ENCODE data around the gene ATP6V0B.

Gene ATP6V0B

DNA sequence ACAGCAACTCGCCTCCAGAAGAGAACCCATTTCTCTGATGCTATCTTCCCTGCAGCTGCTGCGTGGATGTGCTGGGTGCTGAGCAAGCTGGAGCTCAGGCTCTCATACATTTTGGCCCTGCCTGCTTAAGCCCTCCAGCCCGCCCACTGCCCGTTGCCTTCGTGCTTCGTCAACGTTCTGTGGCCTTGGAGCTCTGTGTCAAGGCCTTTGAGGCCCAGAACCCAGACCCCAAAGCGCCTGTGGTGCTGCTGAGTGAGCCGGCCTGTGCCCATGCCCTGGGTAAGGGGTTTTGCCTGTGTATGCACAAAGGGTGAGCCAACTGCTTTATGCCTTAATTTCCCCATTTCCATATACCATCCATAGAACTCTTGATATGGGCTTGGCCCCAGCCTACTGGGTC, 3.8 kb upstream of the ATP6V0B start:
- TF ChIP-seq, protein P1, sequence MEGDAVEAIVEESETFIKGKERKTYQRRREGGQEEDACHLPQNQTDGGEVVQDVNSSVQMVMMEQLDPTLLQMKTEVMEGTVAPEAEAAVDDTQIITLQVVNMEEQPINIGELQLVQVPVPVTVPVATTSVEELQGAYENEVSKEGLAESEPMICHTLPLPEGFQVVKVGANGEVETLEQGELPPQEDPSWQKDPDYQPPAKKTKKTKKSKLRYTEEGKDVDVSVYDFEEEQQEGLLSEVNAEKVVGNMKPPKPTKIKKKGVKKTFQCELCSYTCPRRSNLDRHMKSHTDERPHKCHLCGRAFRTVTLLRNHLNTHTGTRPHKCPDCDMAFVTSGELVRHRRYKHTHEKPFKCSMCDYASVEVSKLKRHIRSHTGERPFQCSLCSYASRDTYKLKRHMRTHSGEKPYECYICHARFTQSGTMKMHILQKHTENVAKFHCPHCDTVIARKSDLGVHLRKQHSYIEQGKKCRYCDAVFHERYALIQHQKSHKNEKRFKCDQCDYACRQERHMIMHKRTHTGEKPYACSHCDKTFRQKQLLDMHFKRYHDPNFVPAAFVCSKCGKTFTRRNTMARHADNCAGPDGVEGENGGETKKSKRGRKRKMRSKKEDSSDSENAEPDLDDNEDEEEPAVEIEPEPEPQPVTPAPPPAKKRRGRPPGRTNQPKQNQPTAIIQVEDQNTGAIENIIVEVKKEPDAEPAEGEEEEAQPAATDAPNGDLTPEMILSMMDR (conservative IDR thresholded peaks at IDR 0.05; ENCODE audit: low read length): no peak
- peak overlapping the region; percentile 99 for H3K4me3 ChIP-seq (ENCODE audit: low read length)

DNA sequence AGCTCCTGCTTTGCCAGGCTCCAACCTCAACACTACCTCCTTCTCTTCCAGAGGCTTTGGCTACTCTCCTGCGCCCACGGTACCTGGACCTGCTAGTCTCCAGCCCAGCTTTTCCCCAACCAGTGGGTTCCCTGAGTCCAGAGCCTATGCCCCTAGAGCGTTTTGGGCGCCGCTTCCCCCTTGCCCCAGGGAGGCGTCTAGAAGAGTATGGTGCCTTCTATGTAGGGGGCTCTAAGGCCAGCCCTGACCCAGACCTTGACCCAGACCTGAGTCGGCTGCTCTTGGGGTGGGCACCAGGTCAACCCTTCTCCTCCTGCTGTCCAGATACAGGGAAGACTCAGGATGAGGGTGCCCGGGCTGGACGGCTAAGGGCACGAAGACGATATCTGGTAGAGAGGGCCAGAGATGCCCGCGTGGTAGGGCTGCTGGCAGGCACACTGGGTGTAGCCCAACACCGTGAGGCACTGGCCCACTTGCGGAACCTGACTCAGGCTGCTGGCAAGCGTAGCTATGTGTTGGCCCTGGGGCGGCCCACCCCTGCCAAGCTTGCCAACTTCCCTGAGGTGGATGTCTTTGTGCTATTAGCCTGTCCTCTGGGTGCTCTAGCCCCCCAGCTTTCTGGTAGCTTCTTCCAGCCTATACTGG, 3.3 kb upstream of the ATP6V0B start:
- DNase-seq (ENCODE audit: low read depth): no peak
- TF ChIP-seq, protein P1 (conservative IDR thresholded peaks at IDR 0.05; ENCODE audit: low read length): no peak
- no peak overlapping the region for H3K4me3 ChIP-seq (ENCODE audit: low read length)

More for the DNA sequence above, 3.8 kb upstream of the ATP6V0B start:
- no peak for DNase-seq (ENCODE audit: low read depth)

DNA sequence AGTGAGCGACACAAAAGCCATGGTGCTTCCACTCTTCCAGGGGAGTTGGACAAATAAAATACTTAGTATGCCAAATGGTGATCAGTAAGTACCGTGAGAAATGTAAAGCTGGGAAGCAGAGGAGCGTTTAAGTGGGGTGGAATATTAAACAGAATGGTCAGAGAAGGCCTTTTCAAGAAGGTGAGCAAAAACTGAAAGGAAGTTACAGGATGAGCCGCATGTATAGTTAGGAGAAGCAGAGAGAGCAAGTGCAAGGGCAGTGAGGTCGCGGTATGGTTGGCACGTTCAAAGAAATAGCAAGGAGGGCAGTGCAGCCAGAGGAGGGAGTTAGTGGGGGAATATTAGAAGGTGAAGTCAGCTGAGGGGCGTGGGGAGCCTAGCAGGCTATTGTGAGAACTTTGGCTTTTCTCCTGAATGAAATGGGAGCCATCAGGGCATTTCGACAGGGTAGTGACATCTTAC, 748 bp upstream of the ATP6V0B start:
- peak; percentile 21 for DNase-seq (ENCODE audit: low read depth)
- TF ChIP-seq, protein P1 (conservative IDR thresholded peaks at IDR 0.05; ENCODE audit: low read length): no peak
- H3K4me3 ChIP-seq (ENCODE audit: low read length): peak overlapping the region; percentile 90

DNA sequence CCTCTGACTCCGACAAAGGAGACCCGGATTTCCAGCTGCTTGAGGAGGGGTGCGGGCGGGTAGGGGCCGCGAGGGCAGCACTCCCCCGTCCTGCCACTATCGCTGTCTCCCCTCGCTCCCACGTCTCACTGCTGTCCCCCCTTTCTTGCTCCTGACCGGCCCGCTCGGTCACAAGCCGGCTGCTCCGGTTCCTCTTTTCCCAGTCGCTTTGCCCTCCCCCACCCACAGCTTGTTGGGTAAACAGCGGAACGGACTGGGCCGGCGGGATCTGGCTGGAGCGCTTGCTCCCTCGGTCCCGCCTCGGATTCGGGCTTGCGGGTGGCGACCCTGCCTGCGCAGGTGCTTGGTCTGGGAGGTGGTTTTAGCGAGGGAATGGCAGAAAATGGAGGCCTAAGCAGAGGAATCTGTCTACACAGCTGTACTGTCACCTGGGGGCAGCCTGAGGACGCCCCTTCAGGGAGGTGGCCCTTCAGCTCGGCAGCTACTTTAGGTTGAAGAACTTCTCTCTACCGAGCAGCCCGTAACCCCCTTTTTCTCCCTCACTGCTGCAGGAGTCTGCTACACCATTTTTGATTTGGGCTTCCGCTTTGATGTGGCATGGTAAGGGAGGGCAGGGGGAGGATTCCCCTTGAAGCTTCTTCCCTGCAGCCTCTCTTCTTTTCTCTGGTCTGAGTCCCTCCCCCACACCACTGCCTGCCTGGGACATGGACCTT, 645 bp downstream of the ATP6V0B start:
- peak; percentile 17 for DNase-seq (ENCODE audit: low read depth)
- peak overlapping the region; percentile 90 for H3K4me3 ChIP-seq (ENCODE audit: low read length)

DNA sequence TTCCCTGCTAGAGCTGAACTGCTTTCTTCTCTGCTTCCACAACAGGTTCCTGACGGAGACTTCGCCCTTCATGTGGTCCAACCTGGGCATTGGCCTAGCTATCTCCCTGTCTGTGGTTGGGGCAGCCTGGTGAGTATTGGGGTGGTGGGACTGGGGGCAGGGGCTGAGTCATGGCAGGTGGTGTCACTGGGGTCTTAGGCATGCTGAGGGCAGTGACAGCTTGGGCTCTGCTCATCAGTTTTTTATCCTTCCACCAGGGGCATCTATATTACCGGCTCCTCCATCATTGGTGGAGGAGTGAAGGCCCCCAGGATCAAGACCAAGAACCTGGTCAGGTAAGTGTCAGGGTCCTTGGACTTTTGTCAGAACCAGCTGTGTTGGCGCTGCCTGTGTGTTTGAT, 1.3 kb downstream of the ATP6V0B start:
- peak overlapping the region; percentile 90 for H3K4me3 ChIP-seq (ENCODE audit: low read length)
- no peak for DNase-seq (ENCODE audit: low read depth)

More for the DNA sequence above, 645 bp downstream of the ATP6V0B start:
- TF ChIP-seq, protein P1 (conservative IDR thresholded peaks at IDR 0.05; ENCODE audit: low read length): no peak

DNA sequence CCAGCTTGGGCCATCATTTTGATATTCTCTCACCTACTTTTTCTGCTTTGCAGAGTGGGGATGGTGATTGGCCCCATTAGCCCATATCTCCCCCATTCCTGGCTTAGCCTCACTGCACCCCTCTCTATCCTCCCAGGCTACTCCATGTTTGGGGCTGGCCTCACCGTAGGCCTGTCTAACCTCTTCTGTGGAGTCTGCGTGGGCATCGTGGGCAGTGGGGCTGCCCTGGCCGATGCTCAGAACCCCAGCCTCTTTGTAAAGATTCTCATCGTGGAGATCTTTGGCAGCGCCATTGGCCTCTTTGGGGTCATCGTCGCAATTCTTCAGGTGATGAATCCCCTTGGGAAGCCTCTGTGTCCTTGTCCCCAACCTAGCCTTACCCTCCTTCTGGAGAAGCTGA, 2.1 kb downstream of the ATP6V0B start:
- TF ChIP-seq, protein P1 (conservative IDR thresholded peaks at IDR 0.05; ENCODE audit: low read length): no peak

More for the DNA sequence above, 1.3 kb downstream of the ATP6V0B start:
- TF ChIP-seq, protein P1 (conservative IDR thresholded peaks at IDR 0.05; ENCODE audit: low read length): peak; percentile 24

More for the DNA sequence above, 2.1 kb downstream of the ATP6V0B start:
- DNase-seq (ENCODE audit: low read depth): no peak
- peak overlapping the region; percentile 90; the same call in 1 of the 2 replicates for H3K4me3 ChIP-seq (ENCODE audit: low read length)

Data from AG10803 (cell line).